NCI-H1436 treated with DMSO at 0.1 percent for 48 hours (cell line): ENCODE results near the gene SNTG2.
"Not testable (repeated sequence)": the region's sequence is repeated elsewhere in the genome, so short reads cannot be mapped to it uniquely, and the experiment has no call there.

Experiments
- DNase-seq: peaks from one replicate; lab custom pipeline; 2025; lab: John Stamatoyannopoulos, UW

Gene SNTG2

GRCh38 chr2:1099418-1099817 is 148.8 kb downstream of the SNTG2 start:
- no peak for DNase-seq

DNA sequence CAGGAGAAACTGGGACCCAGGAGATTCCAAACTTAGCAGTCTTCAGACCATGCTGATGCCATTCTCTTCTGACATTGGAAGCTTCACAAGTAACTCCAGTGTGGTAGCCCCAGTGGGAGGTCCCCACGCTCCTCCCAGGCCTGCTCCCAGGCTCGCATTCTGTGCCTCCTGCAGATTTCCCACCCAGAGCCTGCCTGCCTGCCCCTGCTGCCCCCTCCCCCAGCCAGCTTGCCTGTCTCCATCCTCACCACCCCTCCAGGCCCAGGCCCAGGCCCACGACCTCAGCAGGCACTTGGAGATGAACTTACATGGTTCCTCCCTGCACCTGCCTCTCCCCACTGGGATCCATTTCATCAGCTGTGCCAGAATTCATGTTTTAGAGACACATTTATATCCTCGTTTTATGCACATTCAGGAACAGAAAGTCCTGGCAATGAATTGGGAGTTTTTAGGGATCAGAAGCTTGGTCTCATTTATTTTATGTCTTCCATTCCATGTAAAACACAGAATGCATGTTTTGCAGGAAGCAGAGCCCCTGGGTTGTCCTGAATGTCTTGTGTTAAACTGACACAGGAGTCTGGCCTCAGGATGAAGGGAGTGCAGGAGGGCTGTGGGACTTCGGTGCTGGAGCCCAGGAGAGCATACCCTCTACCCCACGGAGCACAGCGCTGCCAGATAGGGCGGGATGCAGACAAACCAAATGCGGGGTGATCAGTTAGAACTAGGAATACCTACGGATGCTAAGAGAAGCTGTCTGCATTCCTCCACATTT is 150.5 kb downstream of the SNTG2 start:
- no peak for DNase-seq

DNA sequence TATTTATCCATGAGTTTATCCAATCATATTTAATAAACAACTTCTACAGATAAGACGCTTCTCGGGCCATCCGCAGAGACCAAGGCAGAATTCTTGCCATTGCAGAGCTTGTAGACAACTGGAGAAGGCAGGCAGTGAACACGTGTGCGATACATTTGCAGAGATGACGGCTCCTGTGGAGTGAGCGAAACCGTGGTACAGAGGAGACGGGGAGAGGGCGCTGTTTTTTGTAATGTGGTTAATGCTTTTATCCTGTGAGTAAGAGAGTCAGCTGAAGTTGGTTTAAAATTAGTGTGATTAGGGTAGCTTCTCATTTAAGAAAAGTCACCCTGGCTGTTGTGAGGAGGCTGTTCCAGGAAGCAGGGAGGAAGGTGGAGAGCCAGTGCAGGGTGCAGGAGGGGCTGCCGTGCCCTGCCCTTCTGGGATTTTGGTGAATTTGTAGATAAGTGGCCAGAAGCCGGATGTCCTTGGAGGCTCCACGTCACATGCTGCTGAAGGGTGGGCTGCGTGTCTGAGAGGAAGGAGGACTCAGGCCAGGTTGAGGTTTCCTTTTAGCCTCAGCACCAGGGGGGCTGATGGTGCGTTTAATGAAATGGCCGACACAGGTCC is 151.4 kb downstream of the SNTG2 start:
- DNase-seq = no peak

- no peak for DNase-seq
Observed at GRCh38 chr2:1104364-1104763, 153.7 kb downstream of the SNTG2 start.

GRCh38 chr2:1106344-1106743 is 155.7 kb downstream of the SNTG2 start:
- DNase-seq = not testable (repeated sequence)

DNA sequence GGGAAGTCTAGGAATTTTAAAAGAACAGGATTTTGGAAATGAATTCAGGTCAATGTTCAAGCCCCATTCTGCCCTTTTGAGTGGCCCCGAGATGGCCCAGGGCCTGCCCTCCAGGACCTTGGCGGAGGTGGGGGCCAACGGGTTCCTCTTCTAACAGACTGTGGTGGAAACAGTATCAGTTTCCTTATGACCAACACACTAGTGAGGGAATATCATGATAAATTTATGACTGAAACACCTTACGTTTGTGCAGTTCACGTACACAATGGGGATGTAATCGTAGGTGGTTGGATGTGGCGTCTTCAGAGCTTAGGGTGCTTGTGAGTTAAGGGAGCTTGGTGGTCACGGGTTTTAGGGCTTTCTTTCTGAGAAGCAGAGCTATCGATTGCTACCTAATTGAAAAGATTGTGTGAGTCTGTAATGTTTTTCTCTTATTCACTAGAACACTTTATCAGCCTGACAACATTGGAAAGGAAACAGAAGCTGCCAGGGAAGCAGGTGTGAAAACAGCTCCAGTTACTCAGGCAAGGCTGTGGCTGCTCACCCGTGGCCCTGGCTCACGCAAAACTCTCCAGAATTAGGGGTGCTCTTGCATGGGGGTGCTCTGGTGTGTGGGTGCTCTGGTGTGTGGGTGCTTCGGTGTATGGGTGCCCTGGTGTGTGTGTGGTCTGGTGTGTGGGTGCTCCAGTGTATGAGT is 165.3 kb downstream of the SNTG2 start:
- no peak for DNase-seq

DNA sequence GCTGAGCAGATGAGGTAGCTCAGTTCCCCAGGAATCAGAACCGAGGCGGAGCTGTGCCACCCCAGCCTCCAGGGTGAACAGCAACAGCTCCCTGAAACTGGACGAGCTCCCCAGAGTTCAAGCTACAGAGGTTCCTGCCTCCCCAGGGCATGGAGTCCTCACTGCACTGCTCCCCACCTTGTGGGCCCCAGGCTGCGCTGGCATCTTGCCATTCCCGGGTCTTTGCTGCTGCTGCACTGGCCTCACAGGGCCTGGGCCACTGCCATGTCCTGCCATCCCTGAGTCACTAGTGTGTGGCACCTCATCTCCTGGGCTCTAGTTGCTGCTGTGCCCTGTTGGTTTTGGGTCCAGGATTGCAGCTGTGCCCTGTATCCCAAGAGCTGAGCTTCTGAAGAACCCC is 166.9 kb downstream of the SNTG2 start:
- no peak for DNase-seq

DNA sequence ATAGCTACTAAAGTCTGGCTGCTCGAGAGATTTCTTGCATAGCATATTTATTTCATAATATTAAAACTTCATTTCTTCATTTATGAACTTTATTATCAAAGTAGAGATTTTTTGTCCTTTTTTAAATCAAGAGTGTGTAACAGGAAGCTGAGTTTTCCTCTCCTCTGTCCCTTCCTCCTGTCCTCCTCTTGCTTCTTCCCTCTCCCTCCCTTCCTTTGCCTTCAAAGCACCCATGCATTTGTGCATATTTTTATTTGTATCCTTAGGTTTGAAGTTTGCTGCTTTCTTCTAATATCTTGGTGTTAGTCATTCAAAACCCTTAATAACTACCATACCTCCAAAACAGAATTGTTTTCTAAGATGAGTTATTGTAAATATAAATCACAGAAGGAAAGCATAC is 174.6 kb downstream of the SNTG2 start:
- no peak for DNase-seq

DNA sequence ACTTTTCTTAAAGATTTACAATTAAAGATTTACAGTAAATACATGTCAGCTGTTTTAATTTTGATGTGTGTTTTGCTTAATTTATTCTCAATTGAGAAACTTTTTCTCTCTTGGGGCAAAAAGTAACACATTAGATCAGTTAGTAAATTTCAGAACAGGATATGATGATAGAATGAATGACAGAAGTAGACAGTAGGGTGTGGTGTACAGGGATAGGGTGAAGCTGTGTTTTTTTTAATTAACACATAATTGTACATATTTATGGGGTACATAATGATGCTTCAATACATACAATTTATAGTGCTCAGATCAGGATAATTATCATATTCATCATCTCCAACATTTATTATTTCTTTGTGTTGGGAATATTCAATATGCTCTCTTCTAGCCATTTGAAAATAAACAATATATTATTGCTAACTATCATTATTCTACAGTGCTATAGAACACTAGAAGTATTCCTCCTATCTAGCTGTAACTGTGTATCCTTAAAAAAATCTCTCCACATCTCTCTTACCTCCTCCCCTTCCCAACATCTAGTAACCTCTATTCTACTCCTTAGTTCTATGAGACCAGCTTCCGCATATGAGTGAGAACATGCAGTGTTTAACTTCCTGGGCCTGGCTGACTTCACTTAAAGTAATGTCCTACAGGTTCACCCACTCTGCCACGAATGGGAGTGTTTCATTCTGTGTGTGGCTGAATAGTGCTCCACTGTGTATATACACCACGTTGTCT is 175.2 kb downstream of the SNTG2 start:
- no peak for DNase-seq

- DNase-seq = no peak
Observed at GRCh38 chr2:1129982-1130381, 179.3 kb downstream of the SNTG2 start.

DNA sequence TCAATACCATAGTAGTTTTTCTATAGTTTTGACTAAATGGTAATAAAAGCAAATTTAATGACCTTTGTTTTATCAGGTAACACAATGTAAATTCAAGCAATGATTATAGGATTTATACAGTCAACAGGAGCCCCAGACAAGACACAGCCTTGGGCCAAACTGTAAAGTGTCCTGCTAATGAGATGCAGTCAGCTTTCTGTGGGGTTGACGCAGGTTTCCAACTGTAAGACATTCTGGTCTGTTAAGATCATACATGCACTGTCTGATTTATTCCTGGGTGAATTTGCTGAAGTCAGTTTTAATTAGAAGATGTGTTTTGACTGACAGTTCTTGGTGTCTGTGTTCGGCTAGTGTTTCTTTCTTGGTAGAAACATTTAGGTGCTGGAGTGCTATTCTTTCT is 180.3 kb downstream of the SNTG2 start:
- DNase-seq = no peak

DNA sequence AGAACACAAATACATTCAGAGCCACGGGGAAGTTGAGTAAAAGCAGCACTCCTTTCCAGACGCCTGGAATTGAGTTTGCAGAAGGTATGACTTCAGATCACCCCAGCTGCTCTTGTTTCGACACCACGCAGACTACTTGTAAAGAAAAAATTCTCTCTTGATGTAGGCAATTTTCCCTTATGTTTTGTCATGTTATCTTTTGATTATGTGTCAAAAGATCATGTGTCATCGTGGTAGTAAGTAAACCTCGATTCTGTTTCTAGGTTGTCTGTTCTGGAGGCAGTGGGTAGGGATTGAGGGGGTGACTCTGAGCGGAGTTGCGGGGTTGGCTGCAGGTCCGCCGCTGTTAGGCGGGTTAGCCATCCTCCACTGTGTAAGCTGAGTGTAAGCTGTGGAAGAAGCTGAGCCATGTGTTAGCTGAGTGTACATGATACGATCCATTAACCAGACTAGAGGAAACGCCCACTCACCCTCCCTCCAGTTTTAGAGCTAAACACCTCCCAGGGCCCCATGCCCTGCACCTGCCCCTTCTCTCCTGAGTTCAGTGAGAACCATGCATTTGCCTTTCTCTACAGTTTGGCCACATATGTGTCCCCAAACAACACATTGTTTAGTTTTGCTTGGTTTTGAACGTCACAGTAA is 181.8 kb downstream of the SNTG2 start:
- DNase-seq = peak; percentile 21

DNA sequence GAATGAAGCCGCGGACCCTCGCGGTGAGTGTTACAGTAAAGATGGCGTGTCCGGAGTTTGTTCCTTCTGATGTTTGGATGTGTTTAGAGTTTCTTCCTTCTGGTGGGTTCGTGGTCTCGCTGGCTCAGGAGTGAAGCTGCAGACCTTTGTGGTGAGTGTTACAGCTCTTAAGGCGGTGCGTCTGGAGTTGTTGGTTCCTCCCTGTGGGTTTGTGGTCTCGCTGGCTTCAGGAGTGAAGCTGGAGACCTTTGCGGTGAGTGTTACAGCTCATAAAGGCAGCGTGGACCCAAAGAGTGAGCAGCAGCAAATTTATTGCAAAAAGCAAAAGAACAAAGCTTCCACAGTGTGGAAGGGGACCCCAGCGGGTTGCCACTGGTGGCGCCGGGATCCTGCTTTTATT is 183.2 kb downstream of the SNTG2 start:
- not testable (repeated sequence) for DNase-seq

DNA sequence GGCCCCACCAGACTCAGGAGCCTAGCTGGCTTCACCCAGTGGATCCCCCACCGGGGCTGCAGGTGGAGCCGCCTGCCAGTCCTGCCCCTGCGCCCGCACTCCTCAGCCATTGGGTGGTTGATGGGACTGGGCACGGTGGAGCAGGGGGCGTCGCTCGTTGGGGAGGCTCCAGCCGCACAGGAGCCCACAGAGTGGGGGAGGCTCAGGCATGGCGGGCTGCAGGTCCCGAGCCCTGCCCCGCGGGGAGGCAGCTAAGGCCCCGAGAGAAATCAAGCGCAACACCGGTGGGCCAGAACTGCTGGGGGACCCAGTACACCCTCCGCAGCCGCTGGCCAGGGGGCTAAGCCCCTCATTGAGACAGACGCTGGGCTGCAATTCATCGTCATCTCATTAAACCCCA is 184.0 kb downstream of the SNTG2 start:
- DNase-seq = no peak

- no peak for DNase-seq
Observed at GRCh38 chr2:1136067-1136466, 185.4 kb downstream of the SNTG2 start.

- no peak for DNase-seq
Observed at GRCh38 chr2:1136846-1137245, 186.2 kb downstream of the SNTG2 start.

DNA sequence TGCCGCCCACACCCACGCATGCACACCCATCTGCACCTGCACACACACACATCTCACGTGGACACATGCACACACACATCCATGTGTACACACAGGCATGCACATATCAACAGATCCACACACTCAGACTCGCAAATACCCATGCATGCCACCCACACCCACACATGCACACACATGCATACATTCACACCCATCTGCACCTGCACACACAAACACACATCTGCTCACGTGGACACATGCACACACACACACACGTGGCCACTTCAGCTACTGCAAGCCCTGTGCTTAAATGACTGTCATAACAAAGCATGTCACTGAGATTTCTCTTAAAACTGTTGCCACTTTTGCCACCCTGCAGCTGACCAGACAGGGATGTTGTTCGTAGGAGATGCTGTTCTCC is 186.6 kb downstream of the SNTG2 start:
- DNase-seq = no peak

DNA sequence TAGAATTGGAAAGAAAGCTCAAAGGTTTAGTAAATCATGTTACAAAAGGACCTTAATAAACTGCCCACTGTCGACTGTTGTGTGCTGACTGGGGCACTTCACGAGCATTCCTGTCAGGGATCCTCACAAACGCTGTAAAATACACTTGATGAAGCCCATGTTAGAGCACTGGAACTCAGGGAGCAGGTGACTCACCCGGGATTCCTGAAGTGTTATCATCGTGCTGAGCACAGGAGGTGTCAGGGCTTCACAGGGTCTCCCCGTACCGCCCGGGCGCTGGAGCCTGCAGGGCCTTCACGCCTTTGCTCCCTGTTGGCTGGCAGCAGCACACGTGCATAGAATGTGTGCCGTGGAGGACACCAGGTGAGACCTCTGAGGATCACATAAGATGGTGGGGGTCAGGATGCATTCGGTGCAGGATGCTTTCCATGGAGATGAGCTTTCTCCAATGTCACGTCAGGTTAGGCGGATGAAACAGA is 187.3 kb downstream of the SNTG2 start:
- no peak for DNase-seq

DNA sequence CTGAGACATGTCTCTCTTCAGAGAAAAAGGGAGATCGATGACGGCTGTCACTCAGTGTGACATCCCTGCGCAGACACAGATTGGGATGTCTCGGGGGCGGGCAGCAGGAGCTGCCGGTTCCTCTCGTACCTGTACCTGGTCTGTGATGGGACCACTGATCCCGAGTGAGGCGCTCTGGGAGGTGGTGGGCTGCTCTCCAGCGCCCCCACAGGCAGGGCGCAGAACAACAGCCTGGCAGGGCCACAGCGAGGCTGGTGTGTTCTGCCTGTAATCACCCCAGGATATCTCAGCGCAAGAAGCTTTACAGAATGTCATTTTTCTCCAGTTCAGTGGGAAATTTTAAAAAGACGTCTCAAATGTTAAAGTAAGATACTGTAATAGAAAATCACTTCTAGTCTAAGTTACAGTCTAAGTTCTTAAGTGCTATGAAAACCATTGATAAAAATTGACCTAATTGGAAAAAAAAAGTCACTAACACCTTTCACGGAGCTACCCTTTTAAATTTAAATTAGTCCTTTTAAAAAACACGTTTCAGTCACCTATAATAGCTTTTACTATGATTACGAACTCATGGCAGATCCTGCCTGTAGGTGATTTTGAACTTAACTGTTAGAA is 189.8 kb downstream of the SNTG2 start:
- no peak for DNase-seq

DNA sequence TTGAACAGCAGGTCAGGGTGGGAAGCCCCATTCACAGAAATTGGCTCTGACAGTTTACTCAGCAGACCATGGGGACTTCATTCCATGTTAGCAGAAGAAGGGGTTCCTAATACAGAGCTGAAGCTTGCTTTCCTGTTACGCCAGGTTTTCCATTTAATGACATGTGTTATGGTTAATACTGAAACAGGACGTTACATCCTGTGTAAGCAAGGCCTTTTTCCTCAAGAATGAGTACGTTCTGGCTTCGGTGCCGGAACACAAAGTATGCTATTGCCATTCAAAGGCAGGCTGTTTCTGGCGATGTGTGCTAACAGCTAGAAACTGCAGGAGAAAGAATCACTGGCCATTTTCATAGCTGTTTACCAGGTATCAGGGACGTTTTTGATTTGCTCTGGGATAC is 190.4 kb downstream of the SNTG2 start:
- no peak for DNase-seq

GRCh38 chr2:1143129-1143528 is 192.5 kb downstream of the SNTG2 start:
- no peak for DNase-seq
